GM21526 (cell line): Measurements from ENCODE around the gene ELAC1.
A peak's percentile ranks its signal among the peaks of the same experiment; 100 is the strongest.

Experiments
- ATAC-seq: cut with Tn5 transposase; IDR thresholded peaks from one replicate; pipeline ENCODE4 v1.9.1; 2021; ENCODE audit warnings: moderate library complexity; ENCODE audit not compliant: unreplicated experiment, low FRiP score

ELAC1 gene

DNA sequence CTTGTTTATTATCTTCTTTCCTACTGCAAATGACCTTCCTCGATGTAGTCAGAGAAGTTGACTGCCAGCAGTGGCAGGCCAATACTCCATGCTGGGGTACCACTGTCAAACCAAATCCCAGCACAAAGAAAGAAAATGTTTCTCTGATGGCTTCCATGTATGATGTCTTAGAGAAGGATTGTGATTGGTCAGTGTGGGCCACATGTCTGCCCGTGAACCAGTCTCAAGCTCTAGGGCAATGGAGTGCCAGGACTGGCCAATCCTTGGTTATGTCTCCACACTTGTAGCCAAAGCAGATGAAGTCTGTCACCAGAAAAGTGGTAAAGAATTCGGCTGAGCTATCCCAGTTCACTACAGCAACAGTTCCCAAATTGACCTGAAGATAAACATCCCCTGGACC lies 44.6 kb downstream of the ELAC1 start:
- ATAC-seq: no peak

DNA sequence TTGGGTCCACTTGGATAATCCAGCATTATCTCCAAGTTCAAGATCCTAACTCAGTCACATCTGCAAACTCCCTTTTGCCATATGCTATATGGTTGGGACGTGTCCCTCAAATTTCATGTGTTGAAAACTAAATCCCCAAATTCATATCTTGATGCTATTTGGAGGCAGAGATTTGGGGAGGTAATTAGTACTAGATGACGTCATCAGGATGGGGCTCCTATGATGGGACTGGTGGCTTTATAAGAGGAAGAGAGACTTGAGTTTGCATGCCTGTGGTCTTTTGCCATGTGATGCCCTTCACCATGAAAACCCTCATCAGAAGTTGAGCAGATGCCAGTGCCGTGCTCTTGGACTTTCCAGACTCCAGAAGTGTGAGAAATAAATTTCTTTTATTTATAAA lies 45.4 kb downstream of the ELAC1 start:
- ATAC-seq: no peak

DNA sequence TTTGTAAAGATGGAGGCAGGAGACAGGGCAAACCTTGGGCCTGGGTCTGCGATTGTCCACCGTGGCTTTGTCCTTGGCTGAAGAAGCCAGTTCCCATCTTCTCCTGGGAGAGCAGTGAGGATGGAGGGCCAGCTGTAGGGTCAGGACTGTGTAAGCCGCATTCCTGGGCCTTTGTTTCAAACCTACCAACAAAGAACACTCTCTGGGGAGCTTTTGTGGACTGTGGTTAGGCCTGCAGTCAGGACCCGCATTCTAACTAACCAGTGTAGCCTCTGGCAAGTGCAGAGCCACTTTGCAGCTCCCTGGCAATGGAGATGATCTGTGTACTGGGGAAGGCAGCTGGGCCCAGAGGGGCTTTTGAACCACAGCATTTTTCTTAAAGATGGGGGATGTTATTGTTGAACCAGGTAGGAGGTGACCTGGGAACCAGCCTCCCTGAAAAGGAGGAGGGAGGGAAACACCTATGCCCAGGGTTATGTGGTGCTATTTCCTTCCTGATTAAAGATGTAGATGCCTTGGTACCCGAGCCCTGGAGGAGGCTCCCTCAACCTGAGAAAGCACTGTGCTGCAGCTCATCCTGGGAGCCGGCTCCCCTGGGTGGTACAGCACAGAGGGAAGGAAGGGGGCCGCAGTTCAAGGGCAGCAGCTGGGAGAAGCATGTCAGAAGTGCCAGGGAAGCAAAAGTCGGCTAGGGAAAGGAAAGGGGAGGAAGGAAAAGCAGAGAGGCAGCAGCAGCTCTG lies 49.5 kb downstream of the ELAC1 start:
- no peak for ATAC-seq

DNA sequence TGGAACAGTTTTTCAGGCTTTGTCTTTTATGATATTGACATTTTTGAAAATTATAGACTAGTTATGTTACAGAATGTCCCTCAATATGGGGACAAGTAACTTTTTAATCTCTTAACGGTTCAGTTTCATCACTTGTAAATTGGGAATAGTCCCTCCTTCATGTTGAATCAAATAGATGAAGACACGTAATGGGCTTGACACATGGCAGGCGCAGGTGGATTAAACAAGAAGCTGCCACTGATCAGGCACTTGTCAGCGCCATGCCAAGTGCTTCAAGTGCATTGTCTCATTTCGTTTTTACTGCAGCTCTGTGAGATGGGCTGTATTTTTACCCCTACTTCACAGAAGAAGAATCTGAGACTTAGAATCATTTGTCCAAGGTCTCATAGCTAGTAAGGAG lies 52.7 kb downstream of the ELAC1 start:
- no peak for ATAC-seq

DNA sequence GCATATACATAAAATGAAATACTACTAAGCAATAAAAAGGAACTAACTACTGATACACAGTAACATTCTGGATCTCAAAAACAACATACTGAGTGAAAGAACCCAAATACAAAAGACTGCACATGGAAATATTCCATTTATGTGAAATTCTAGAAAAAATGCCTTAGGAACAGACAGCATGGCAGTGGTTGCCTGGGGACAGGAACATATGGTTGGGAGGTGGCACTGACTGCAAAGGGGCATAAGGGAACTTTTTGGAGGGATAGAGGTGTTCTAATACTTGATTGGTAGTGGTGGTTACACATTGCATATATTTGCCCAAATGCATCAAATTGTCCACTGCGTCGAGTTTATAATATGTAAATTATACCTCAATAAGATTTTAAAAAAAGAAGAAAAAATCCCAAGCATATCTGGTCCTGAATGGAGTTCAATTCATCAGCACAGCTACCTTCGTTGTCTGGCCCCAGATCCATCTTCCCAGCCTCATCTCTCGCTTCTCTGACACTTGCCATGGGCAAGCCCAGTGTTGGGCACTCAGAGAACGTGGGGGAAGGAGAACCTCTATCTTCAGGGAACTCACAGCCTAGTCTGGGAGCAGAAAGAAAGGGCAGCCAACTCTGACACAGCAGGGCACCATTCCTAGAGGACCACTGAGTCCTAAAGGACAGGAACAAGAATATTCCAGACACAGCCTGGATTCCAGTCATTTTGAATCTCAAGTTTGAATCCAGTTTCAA lies 53.6 kb downstream of the ELAC1 start:
- ATAC-seq: no peak

DNA sequence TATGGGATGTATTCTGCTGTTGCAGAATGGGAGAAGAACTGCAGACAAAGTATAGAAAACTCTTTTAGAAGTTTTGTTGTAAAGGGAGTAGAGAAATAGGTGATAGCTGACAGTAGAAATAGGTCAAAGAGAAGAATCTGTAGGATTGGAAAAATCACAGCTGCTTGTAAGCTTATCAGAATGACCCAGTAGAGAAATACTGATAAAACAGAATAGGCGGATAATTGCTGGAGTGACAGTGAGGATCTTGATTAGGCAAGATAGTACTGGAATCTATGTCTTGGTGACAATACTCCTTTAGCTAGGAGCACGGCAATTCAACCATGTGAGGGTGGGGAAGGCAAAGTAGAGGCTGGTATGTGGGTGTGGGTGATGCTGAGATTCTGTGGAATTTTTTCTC lies 57.7 kb downstream of the ELAC1 start:
- ATAC-seq: no peak

DNA sequence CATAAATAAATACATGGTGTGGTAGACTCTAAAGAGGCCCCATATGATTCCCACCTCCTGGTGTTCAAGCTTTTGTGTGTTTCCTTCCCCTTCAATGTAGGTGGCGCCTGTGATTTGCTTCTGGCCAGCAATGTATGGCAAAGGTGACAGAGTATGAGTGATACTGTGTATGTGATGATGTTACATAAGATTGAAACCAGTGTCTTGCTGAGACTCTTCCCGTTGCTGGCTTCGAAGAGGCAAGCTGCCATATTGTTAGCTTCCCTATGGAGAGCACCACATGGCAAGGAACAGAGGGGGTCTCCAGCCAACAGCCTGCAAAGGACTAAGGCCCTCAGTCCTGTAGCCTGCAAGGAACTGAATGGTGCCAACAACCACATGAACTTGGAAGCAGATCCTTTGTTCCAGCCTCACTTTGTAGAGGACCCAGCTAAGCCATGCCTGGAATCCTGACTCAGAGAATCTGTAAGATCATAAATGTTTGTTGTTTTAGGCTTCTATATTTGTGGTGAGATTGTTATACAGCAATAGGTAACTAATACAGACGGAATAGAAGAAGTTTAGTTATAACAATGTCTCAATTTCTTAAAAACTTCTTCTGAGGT lies 60.5 kb downstream of the ELAC1 start:
- ATAC-seq: no peak

DNA sequence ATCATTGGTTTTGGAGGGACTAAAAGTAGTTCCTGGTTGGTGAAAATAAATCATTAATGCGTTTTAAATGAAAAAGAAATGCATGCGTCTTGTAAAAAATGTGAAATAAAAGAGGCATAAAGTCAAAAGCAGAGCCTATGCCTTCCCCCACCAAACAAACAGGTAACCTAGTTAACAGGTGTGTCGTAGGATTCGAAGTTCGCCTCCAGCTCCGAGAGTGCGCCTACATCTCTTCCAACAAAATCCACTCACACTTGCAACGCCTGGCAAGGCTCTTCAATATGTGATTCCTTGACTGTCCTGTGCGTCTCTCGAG lies 61.5 kb downstream of the ELAC1 start:
- no peak for ATAC-seq

DNA sequence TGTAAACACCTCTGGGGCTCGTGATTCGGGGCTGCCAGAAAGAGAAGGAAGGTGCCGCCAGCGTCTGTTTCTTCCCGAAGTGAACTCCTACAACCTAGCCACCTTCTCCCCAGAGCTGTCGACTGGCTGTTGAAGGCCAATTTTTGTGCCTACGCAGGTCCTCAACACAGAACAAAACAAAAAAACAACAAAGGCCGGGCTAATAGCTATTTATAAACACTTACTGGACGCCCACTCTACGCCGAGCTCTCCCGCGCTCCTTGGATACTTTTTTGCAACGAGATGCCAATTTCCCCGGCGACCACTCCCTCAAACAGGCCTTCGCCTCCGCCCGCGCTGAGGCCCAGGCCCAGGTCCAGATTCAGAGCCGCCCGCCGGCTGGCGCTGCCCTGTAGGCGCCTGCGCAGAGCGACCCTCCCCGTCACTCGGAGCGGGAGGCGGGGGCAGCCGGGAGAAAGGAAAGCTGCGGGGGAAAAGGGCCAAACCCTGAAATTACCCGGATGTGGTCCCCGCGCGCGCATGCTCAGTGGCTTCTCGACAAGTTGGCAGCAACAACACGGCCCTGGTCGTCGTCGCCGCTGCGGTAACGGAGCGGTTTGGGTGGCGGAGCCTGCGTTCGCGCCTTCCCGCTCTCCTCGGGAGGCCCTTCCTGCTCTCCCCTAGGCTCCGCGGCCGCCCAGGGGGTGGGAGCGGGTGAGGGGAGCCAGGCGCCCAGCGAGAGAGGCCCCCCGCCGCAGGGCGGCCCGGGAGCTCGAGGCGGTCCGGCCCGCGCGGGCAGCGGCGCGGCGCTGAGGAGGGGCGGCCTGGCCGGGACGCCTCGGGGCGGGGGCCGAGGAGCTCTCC lies 62.1 kb downstream of the ELAC1 start, which contains the start of gene SMAD4:
TSS of gene SMAD4 (plus strand) at position 520 of the 843 bp plus-strand sequence. CDS start 16,834 bp downstream, outside the sequence.
- ATAC-seq: peak; percentile 80

DNA sequence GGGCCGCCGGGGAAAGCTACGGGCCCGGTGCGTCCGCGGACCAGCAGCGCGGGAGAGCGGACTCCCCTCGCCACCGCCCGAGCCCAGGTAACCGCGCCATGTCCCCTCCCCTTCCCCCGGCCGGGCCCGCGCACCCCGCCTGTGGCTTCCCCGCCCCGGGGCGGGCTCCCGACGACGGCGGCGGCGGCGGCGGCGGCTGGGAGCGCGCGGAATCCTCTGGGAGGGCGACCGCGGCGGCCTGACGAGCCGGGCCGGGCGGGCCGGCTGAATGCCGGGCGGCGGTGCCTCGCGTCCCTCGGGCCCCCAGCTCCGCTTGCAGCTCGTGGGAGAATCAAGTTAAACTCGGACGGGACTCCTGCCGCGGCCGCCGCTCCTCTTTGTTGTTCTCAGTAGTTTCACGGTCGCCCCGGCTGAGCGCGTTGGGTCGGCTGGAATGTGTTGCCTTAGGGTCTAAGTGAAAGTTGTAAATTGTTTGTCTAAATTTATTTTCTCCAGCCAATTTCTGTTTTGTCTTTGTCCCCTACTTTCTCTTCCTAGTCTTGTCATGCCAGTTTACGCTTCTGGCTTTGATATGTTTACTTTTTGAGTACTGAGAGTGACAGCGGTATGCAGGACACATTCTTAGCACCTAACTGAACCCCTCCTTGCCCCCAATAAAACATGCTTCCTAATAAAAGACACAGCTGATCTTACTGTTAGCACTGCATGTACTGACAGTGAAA lies 62.9 kb downstream of the ELAC1 start:
- ATAC-seq: peak; percentile 58

DNA sequence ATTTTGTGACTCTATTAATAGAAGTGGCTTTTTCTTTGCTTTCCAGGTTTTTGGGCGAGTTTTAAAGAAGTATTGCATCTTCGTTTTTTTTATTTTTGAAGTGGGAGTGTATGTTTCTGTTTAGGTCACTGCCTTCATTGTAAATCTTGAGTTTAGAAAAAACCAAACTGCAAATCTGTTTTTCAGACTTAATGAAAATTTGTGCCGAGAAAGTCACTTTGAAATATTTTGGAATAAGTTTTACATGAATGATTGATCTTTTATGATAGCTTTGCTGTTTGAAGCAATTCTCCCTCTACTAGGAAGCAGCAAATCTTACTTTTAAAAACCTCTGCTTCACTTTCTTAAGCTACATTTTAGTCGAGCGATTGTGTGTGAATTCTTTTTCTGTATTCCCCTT lies 64.4 kb downstream of the ELAC1 start:
- ATAC-seq: no peak

DNA sequence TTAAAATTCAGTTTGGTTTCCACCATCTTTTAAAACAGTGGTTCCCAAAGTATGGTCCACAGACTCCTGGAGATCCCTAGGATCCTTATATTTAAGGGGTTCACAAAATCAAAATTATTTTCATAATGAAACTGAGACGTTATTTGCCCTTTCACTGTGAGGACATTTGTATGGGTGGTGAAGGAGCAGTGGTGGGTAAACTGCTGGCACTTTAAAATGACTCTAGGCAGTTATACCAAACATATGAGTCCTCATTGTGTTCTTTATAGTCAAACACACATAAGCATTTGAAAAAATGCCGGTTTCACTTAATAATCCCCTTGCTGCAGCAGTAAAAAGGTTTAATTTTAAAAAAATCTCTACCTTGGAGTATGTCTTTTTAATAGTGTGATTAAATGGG lies 69.4 kb downstream of the ELAC1 start:
- no peak for ATAC-seq
